Smooth muscle cell (in vitro differentiated cells): Measurements from ENCODE around the gene CEBPB. TPM values are rescaled to one million over a fixed set of nuclear protein-coding genes. Genes with fewer than 3 reads are reported as not detected.

Source experiments
- DNase-seq: peaks from one replicate; lab custom pipeline; 2025; ENCODE audit not compliant: unreplicated experiment; lab: John Stamatoyannopoulos, UW
- H2AFZ ChIP-seq: fragments of 200-600 bp; sonication (generic); 2 replicates; pipeline ENCODE4 v1.6.0; 2016; ENCODE audit warnings: antibody characterized with exemption, low read depth, mild to moderate bottlenecking
- H3F3A ChIP-seq: fragments of 200-600 bp; sonication (generic); 2 replicates; pipeline ENCODE4 v1.6.0; 2017; ENCODE audit warnings: antibody characterized with exemption, low read depth
- H3K27ac ChIP-seq: fragments of 200-600 bp; sonication (generic); 2 replicates; pipeline ENCODE4 v1.5.1; 2016; ENCODE audit warnings: low read depth, mild to moderate bottlenecking
- H3K27me3 ChIP-seq: fragments of 200-600 bp; sonication (generic); 2 replicates; pipeline ENCODE4 v1.6.1; 2016; ENCODE audit warnings: low read depth, mild to moderate bottlenecking
- H3K36me3 ChIP-seq: fragments of 200-600 bp; sonication (generic); 2 replicates; pipeline ENCODE4 v1.5.1; 2016; ENCODE audit warnings: low read depth
- H3K4me1 ChIP-seq: fragments of 200-600 bp; sonication (generic); 2 replicates; pipeline ENCODE4 v1.5.1; 2016; ENCODE audit warnings: low read depth
- H3K4me2 ChIP-seq: fragments of 200-600 bp; sonication (generic); 2 replicates; pipeline ENCODE4 v1.6.0; 2016; ENCODE audit warnings: mild to moderate bottlenecking
- H3K4me3 ChIP-seq: fragments of 200-600 bp; sonication (generic); 2 replicates; pipeline ENCODE4 v1.5.1; 2016; ENCODE audit warnings: mild to moderate bottlenecking
- H3K79me2 ChIP-seq: fragments of 200-600 bp; sonication (generic); 2 replicates; pipeline ENCODE4 v1.6.0; 2016; ENCODE audit warnings: low read depth, mild to moderate bottlenecking
- H3K9ac ChIP-seq: fragments of 200-600 bp; sonication (generic); 2 replicates; pipeline ENCODE4 v1.6.0; 2016; ENCODE audit warnings: low read depth
- H3K9me3 ChIP-seq: fragments of 200-600 bp; sonication (generic); replicated peaks from 2 replicates; pipeline ENCODE4 v1.5.1; 2016; ENCODE audit warnings: low read depth
- H4K20me1 ChIP-seq: fragments of 200-600 bp; sonication (generic); 2 replicates; pipeline ENCODE4 v1.6.0; 2016; ENCODE audit warnings: low read depth
- WGBS: methylation state at CpG from one replicate; pipeline ENCODE4 v1.1.7; 2016; ENCODE audit warnings: low lambda C conversion rate; 5-methylcytosine and 5-hydroxymethylcytosine counted together
- polyA plus RNA-seq: library from polyadenylated mRNA; unstranded; fragments of >200 nt; fragmentation: Nextera tagmentation; extraction: Ambion mirVana; gene quantifications from 2 replicates; pipeline ENCODE4 v1.2.1, GENCODE V29; 2016
- total RNA-seq: library from RNA; depleted of rRNA; stranded (reverse); fragments of >200 nt; gene quantifications from 2 replicates; pipeline ENCODE4 v1.2.3, GENCODE V29; 2014
- TF ChIP-seq, protein P1 (sequence below): fragments of 200-600 bp; sonication (generic); IDR thresholded peaks from 2 replicates; pipeline ENCODE4 v1.5.1; 2017; ENCODE audit warnings: borderline replicate concordance, mild to moderate bottlenecking, antibody characterized with exemption; ENCODE audit not compliant: insufficient read depth, poor library complexity, severe bottlenecking

Gene CEBPB
- total and polyA plus RNA-seq, 2 experiments from 2014 or later = 38.0 to 117 TPM

DNA sequence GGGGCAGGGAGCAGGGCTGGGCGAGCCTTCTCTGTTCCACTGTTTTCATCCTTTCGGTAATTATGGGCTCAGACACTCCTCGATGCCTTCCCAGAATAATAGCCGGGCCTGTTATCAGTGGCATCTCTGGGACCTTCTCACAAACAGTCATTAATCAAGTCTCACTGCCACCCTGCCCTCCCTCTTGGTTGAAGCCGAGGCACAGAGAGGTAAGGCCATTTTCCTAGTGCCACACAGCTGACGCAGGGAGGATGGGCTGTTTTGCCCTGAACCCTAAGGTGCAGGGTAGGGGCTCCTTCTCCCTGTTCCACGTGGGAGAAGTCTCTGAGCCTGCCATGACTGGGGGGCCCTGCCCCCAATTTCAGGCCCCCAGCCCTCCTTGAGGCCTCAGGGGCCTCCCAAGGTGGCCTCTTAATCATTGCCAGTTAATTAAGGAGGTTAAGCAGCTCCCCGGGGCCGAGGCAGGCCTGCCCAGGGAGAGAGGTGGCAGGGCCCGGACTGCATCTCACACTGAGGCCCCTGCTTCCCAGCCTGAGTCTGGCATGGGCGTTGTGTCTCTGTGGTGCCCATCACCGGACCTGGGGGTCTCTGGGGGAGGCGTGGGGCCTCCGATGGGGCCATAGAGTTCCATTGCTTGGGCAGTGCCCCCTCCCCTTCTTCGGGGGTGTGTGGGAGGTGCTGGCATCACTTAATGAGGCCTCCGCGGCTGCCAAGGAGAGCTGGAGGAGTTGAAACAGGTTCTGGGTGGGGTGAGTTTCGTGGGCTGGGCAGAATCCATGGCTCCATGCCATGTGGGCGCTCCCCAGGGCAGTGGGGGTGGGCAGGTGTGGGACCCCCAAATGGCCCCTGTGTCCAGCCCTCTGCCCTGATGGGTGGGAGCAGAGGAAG lies 42.9 kb downstream of the CEBPB start:
- H3F3A ChIP-seq = no peaks in the 10 kb centered on the region
- H3K79me2 ChIP-seq = no peaks in the 10 kb centered on the region
- TF ChIP-seq, protein P1, sequence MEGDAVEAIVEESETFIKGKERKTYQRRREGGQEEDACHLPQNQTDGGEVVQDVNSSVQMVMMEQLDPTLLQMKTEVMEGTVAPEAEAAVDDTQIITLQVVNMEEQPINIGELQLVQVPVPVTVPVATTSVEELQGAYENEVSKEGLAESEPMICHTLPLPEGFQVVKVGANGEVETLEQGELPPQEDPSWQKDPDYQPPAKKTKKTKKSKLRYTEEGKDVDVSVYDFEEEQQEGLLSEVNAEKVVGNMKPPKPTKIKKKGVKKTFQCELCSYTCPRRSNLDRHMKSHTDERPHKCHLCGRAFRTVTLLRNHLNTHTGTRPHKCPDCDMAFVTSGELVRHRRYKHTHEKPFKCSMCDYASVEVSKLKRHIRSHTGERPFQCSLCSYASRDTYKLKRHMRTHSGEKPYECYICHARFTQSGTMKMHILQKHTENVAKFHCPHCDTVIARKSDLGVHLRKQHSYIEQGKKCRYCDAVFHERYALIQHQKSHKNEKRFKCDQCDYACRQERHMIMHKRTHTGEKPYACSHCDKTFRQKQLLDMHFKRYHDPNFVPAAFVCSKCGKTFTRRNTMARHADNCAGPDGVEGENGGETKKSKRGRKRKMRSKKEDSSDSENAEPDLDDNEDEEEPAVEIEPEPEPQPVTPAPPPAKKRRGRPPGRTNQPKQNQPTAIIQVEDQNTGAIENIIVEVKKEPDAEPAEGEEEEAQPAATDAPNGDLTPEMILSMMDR = no peak
- no peak overlapping the region for H3K4me2 ChIP-seq
- no peak overlapping the region for H3K27ac ChIP-seq
- H3K4me1 ChIP-seq = no peaks in the 10 kb centered on the region
- no peak for DNase-seq
- H2AFZ ChIP-seq = no peak overlapping the region
- no peak overlapping the region for H3K4me3 ChIP-seq
- WGBS = 83% methylated on average over 19 of the region's 19 CpGs
- H3K27me3 ChIP-seq = no peaks in the 10 kb centered on the region
- H4K20me1 ChIP-seq = no peaks in the 10 kb centered on the region
- no peaks in the 10 kb centered on the region for H3K9me3 ChIP-seq
- no peaks in the 10 kb centered on the region for H3K36me3 ChIP-seq
- H3K9ac ChIP-seq = no peak overlapping the region

GRCh38 chr20:50234288-50234687 lies 43.7 kb downstream of the CEBPB start:
- Histone ChIP-seq H3K4me3 (no peak overlapping the region), H3K27me3 (no peaks in the 10 kb centered on the region), H4K20me1 (no peaks in the 10 kb centered on the region), H3K36me3 (no peaks in the 10 kb centered on the region), H3K4me1 (no peaks in the 10 kb centered on the region), H3F3A (no peaks in the 10 kb centered on the region), H3K27ac (no peak overlapping the region), H3K9ac (no peak overlapping the region), H3K79me2 (no peaks in the 10 kb centered on the region), H3K4me2 (no peak overlapping the region), H2AFZ (no peak overlapping the region), H3K9me3 (no peaks in the 10 kb centered on the region)
- DNase-seq = no peak
- TF ChIP-seq, protein P1 = no peak
- WGBS = 95% methylated on average over 12 of the region's 12 CpGs

DNA sequence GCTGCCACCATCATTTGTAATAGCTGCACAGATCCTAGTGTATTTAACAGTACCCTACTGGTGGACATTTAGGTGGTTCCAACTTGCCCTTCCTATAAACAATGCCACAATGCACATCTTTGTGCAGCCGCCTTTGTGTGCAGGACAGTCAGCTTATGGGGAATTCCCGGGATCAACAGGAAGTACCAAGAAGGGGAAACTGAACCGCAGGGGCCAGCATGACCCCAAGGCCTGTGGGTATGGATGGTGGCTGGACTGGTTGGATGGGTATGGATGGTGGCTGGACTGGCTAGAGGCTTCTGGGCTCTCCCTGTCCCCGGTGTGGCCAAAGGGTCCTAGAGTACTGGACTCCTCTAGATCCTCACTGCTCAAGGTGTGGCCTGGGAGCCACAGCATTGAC lies 46.7 kb downstream of the CEBPB start:
- DNase-seq = no peak
- no peaks in the 10 kb centered on the region for H3K4me1 ChIP-seq
- no peak overlapping the region for H3K27ac ChIP-seq
- H3K27me3 ChIP-seq = no peaks in the 10 kb centered on the region
- H2AFZ ChIP-seq = no peak overlapping the region
- TF ChIP-seq, protein P1 = no peak
- H3K4me2 ChIP-seq = no peak overlapping the region
- no peaks in the 10 kb centered on the region for H3K79me2 ChIP-seq
- H3K9me3 ChIP-seq = no peaks in the 10 kb centered on the region
- H3K9ac ChIP-seq = no peak overlapping the region
- 74% methylated on average over 4 of the region's 4 CpGs for WGBS
- H3K36me3 ChIP-seq = no peaks in the 10 kb centered on the region
- H3K4me3 ChIP-seq = no peak overlapping the region
- H3F3A ChIP-seq = no peaks in the 10 kb centered on the region
- H4K20me1 ChIP-seq = no peaks in the 10 kb centered on the region
